ENCODE results near the gene MAD1L1. TPM values are rescaled to one million over a fixed set of nuclear protein-coding genes. Genes with fewer than 3 reads are reported as not detected.

The MAD1L1 gene
- total RNA-seq, 1 donor from 2014 or later = 53.8 TPM

- no peak for DNase-seq (ENCODE audit: low read depth, low spot score)
- Mint-ChIP-seq H3K4me3 (peak overlapping the region; percentile 50), H3K27ac (ENCODE audit: unreplicated experiment) (no peak overlapping the region), H3K4me1 (no peaks in the 10 kb centered on the region), H3K36me3 (ENCODE audit: low read depth) (peaks cover 8% of the 10 kb centered on the region), H3K9me3 (no peaks in the 10 kb centered on the region), H3K27me3 (ENCODE audit: low read depth) (no peaks in the 10 kb centered on the region)
- TF ChIP-seq CTCF (conservative IDR thresholded peaks at IDR 0.05) = no peak
Observed at GRCh38 chr7:2224491-2224928, 8.2 kb downstream of the MAD1L1 start.

- Mint-ChIP-seq H3K27me3 (ENCODE audit: low read depth) (no peaks in the 10 kb centered on the region), H3K9me3 (no peaks in the 10 kb centered on the region), H3K27ac (ENCODE audit: unreplicated experiment) (no peak overlapping the region), H3K36me3 (ENCODE audit: low read depth) (peaks cover 8% of the 10 kb centered on the region), H3K4me1 (no peaks in the 10 kb centered on the region), H3K4me3 (no peak overlapping the region)
- no peak for TF ChIP-seq CTCF (conservative IDR thresholded peaks at IDR 0.05)
- no peak for DNase-seq (ENCODE audit: low read depth, low spot score)
Observed at GRCh38 chr7:2223321-2223720, 9.4 kb downstream of the MAD1L1 start.

DNA sequence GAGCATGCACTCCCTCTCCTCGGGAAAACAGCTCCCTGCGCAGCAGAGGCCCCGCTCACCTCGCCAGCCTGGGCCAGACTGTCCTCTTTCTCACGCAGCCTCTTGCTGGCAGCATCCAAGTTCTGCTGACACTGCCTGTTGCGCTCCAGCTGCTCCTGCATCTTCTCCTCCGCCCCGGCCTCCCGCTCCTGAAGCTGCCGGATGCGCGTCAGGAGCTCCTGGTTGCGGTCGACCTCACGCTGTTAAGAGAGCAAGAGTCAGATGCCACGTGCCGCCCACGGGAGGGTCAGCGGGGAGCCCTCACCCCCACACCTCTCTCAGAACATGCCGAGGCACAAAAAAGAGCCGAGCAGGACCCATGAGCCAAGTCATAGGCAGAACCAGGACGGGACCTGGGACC lies 10.2 kb downstream of the MAD1L1 start:
- Mint-ChIP-seq H3K4me1 (no peaks in the 10 kb centered on the region), H3K27ac (ENCODE audit: unreplicated experiment) (no peak overlapping the region), H3K9me3 (no peaks in the 10 kb centered on the region), H3K4me3 (no peak overlapping the region), H3K27me3 (ENCODE audit: low read depth) (no peaks in the 10 kb centered on the region), H3K36me3 (ENCODE audit: low read depth) (peaks cover 8% of the 10 kb centered on the region)
- DNase-seq (ENCODE audit: low read depth, low spot score) = no peak
- no peak for TF ChIP-seq CTCF (conservative IDR thresholded peaks at IDR 0.05)

GRCh38 chr7:2220954-2221353 lies 11.8 kb downstream of the MAD1L1 start:
- Mint-ChIP-seq H3K9me3 (no peaks in the 10 kb centered on the region), H3K27ac (ENCODE audit: unreplicated experiment) (peak overlapping the region; percentile 43), H3K4me1 (no peaks in the 10 kb centered on the region), H3K36me3 (ENCODE audit: low read depth) (peaks cover 9% of the 10 kb centered on the region), H3K27me3 (ENCODE audit: low read depth) (no peaks in the 10 kb centered on the region), H3K4me3 (no peak overlapping the region)
- TF ChIP-seq CTCF (conservative IDR thresholded peaks at IDR 0.05) = no peak
- DNase-seq (ENCODE audit: low read depth, low spot score) = no peak

GRCh38 chr7:2220506-2220905 lies 12.2 kb downstream of the MAD1L1 start:
- no peak for DNase-seq (ENCODE audit: low read depth, low spot score)
- Mint-ChIP-seq H3K27ac (ENCODE audit: unreplicated experiment) (peak overlapping the region; percentile 43), H3K27me3 (ENCODE audit: low read depth) (no peaks in the 10 kb centered on the region), H3K4me1 (no peaks in the 10 kb centered on the region), H3K4me3 (no peak overlapping the region), H3K36me3 (ENCODE audit: low read depth) (peaks cover 11% of the 10 kb centered on the region), H3K9me3 (no peaks in the 10 kb centered on the region)
- no peak for TF ChIP-seq CTCF (conservative IDR thresholded peaks at IDR 0.05)

DNA sequence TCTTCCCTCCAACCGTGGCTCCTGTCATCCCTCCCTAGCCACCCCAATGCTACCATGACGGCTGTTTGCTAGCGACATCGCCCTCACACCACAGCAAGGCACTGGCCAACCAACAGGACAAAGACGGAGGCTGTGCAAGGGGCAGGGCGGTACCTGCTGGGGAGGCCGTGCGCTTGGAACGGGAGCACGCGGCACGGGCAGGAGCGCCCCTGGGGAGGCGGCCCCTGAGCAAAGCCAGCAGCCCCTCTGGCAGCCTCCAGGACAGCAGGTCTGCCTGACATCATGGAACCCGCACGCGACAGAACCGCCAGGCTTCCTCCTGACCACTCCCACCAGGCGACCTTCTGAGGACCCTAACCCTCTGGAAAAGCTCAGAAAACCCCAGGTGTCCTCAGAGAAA lies 12.7 kb downstream of the MAD1L1 start:
- DNase-seq (ENCODE audit: low read depth, low spot score) = no peak
- Mint-ChIP-seq H3K4me1 (no peaks in the 10 kb centered on the region), H3K27ac (ENCODE audit: unreplicated experiment) (peak overlapping the region; percentile 43), H3K9me3 (no peaks in the 10 kb centered on the region), H3K36me3 (ENCODE audit: low read depth) (peaks cover 11% of the 10 kb centered on the region), H3K27me3 (ENCODE audit: low read depth) (no peaks in the 10 kb centered on the region), H3K4me3 (no peak overlapping the region)
- TF ChIP-seq CTCF (conservative IDR thresholded peaks at IDR 0.05) = no peak

All from neural crest cell (in vitro differentiated cells).